H9 (cell line): ENCODE data around the gene MARCHF9. TPM values are rescaled to one million over a fixed set of nuclear protein-coding genes. Genes with fewer than 3 reads are reported as not detected.
A peak's percentile ranks its signal among the peaks of the same experiment; 100 is the strongest.

Source experiments
- DNase-seq: peaks from one replicate; pipeline ENCODE4 v3.0.0-alpha.2; 2017
- H2AFZ ChIP-seq: one replicate; pipeline ENCODE4 v1.6.1; 2013; ENCODE audit warnings: mild to moderate bottlenecking, low read length, control low read depth, moderate library complexity
- H2AK5ac ChIP-seq: 2 replicates; pipeline ENCODE4 v1.6.1; 2013; ENCODE audit warnings: low read length, control low read depth, mixed read lengths; ENCODE audit not compliant: insufficient read length
- H2BK120ac ChIP-seq: one replicate; pipeline ENCODE4 v1.6.1; 2013; ENCODE audit warnings: low read depth, mild to moderate bottlenecking, low read length, control low read depth, inconsistent platforms; ENCODE audit not compliant: poor library complexity, severe bottlenecking
- H2BK12ac ChIP-seq: 2 replicates; pipeline ENCODE4 v1.6.1; 2013; ENCODE audit warnings: low read length, control low read depth, mixed read lengths, low read depth; ENCODE audit not compliant: insufficient read length
- H2BK15ac ChIP-seq: 2 replicates; pipeline ENCODE4 v1.6.1; 2013; ENCODE audit warnings: low read depth, low read length, control low read depth
- H2BK20ac ChIP-seq: one replicate; pipeline ENCODE4 v1.6.1; 2013; ENCODE audit warnings: low read depth, mild to moderate bottlenecking, low read length, control low read depth, inconsistent platforms; ENCODE audit not compliant: poor library complexity, severe bottlenecking
- H2BK5ac ChIP-seq: 2 replicates; pipeline ENCODE4 v1.6.1; 2013; ENCODE audit warnings: low read length, control low read depth, mixed read lengths; ENCODE audit not compliant: insufficient read length
- H3K14ac ChIP-seq: 2 replicates; pipeline ENCODE4 v1.6.1; 2013; ENCODE audit warnings: low read length, control low read depth; ENCODE audit not compliant: insufficient read depth
- H3K18ac ChIP-seq: 2 replicates; pipeline ENCODE4 v1.6.1; 2013; ENCODE audit warnings: low read depth, mild to moderate bottlenecking, mixed read lengths, low read length, control low read depth; ENCODE audit not compliant: insufficient read length
- H3K23ac ChIP-seq: 2 replicates; pipeline ENCODE4 v1.6.1; 2013; ENCODE audit warnings: low read length, control low read depth, mixed read lengths, low read depth; ENCODE audit not compliant: insufficient read length
- H3K23me2 ChIP-seq: 2 replicates; pipeline ENCODE4 v1.6.1; 2013; ENCODE audit warnings: low read depth, mild to moderate bottlenecking, mixed read lengths, low read length, control low read depth; ENCODE audit not compliant: insufficient read length, poor library complexity, severe bottlenecking
- H3K27ac ChIP-seq: 2 replicates; pipeline ENCODE4 v1.5.1; 2013; ENCODE audit warnings: low read length, control low read depth, mixed read lengths, low read depth; ENCODE audit not compliant: insufficient read length
- H3K27me3 ChIP-seq: 2 replicates; pipeline ENCODE4 v1.6.1; 2013; ENCODE audit warnings: low read length, control low read depth, inconsistent platforms; ENCODE audit not compliant: insufficient read depth
- H3K4ac ChIP-seq: 2 replicates; pipeline ENCODE4 v1.6.1; 2013; ENCODE audit warnings: low read depth, mild to moderate bottlenecking, control low read depth, inconsistent platforms, low read length, moderate library complexity
- H3K4me1 ChIP-seq: 2 replicates; pipeline ENCODE4 v1.6.1; 2013; ENCODE audit warnings: low read length, control low read depth, inconsistent platforms; ENCODE audit not compliant: insufficient read depth
- H3K4me2 ChIP-seq: 2 replicates; pipeline ENCODE4 v1.6.1; 2013; ENCODE audit warnings: low read length, control low read depth, mixed read lengths; ENCODE audit not compliant: insufficient read length, insufficient read depth
- H3K56ac ChIP-seq: 2 replicates; pipeline ENCODE4 v1.6.1; 2013; ENCODE audit warnings: low read depth, mild to moderate bottlenecking, mixed read lengths, low read length, control low read depth; ENCODE audit not compliant: insufficient read length
- H3K79me1 ChIP-seq: 2 replicates; pipeline ENCODE4 v1.6.1; 2013; ENCODE audit warnings: low read depth, mild to moderate bottlenecking, moderate library complexity, low read length, control low read depth, inconsistent platforms; ENCODE audit not compliant: insufficient read depth, poor library complexity, severe bottlenecking
- H3K79me2 ChIP-seq: 2 replicates; pipeline ENCODE4 v1.6.1; 2013; ENCODE audit warnings: low read length, control low read depth, inconsistent platforms; ENCODE audit not compliant: insufficient read depth
- H3K9ac ChIP-seq: 2 replicates; pipeline ENCODE4 v1.6.1; 2013; ENCODE audit warnings: low read length, control low read depth, mixed read lengths; ENCODE audit not compliant: insufficient read length; ENCODE audit errors: extremely low read depth
- H3K9me3 ChIP-seq: one replicate; pipeline ENCODE4 v1.6.1; 2013; ENCODE audit warnings: low read depth, low read length, inconsistent platforms; ENCODE audit not compliant: control insufficient read depth
- H3T11ph ChIP-seq: one replicate; pipeline ENCODE4 v1.6.1; 2013; ENCODE audit warnings: mild to moderate bottlenecking, low read length, control low read depth, inconsistent platforms
- H4K20me1 ChIP-seq: one replicate; pipeline ENCODE4 v1.6.1; 2013; ENCODE audit not compliant: control insufficient read depth, insufficient read length, insufficient read depth
- H4K5ac ChIP-seq: 2 replicates; pipeline ENCODE4 v1.6.1; 2013; ENCODE audit warnings: low read depth, mild to moderate bottlenecking, mixed read lengths, low read length, control low read depth; ENCODE audit not compliant: insufficient read length
- H4K8ac ChIP-seq: replicated peaks from 2 replicates; pipeline ENCODE4 v1.6.1; 2013; ENCODE audit warnings: low read length, control low read depth, mixed read lengths, low read depth; ENCODE audit not compliant: insufficient read length
- H4K91ac ChIP-seq: 2 replicates; pipeline ENCODE4 v1.6.1; 2013; ENCODE audit warnings: low read depth, mild to moderate bottlenecking, moderate library complexity, mixed read lengths, low read length, control low read depth; ENCODE audit not compliant: insufficient read length
- H3K27ac Mint-ChIP-seq, 3 experiments: 2 replicates in 2 of 3; 3 replicates in 1 of 3; pipeline ENCODE4 v1.8.0; 2020 to 2021; ENCODE audit warnings: mixed read lengths in 3 of 3, mild to moderate bottlenecking in 1 of 3, moderate library complexity in 1 of 3
- H3K27me3 Mint-ChIP-seq: 2 replicates; pipeline ENCODE4 v1.8.0; 2021; ENCODE audit warnings: low read depth, mild to moderate bottlenecking, moderate library complexity, mixed read lengths
- H3K36me3 Mint-ChIP-seq, 3 experiments: 2 replicates in 2 of 3; 3 replicates in 1 of 3; pipeline ENCODE4 v1.8.0; 2020 to 2021; ENCODE audit warnings: low read depth in 3 of 3, mixed read lengths in 3 of 3; ENCODE audit not compliant: insufficient read depth in 1 of 3
- H3K4me1 Mint-ChIP-seq, 2 experiments: 2 replicates each; pipeline ENCODE4 v1.8.0; 2020; ENCODE audit warnings: mixed read lengths in 2 of 2
- H3K4me3 Mint-ChIP-seq, 2 experiments: 2 replicates in 1 of 2; 3 replicates in 1 of 2; pipeline ENCODE4 v1.8.0; 2020 to 2021; ENCODE audit warnings: mild to moderate bottlenecking in 2 of 2, mixed read lengths in 2 of 2, moderate library complexity in 1 of 2
- H3K9me3 Mint-ChIP-seq, 2 experiments: 2 replicates in 1 of 2; 3 replicates in 1 of 2; pipeline ENCODE4 v1.8.0; 2020; ENCODE audit warnings: mild to moderate bottlenecking in 2 of 2, mixed read lengths in 2 of 2, moderate library complexity in 1 of 2
- CTCF ChIP-seq: fragments of 200-600 bp; sonication (generic); conservative IDR thresholded peaks from 3 replicates; pipeline ENCODE4 v1.8.0; 2021; ENCODE audit warnings: antibody characterized with exemption, mild to moderate bottlenecking
- whole genome bisulfite sequencing: extraction: QIAGEN DNeasy Blood & Tissue Kit; methylation state at CpG from one replicate; pipeline ENCODE4 v1.1.7; 2013; ENCODE audit warnings: missing lambda C conversion rate, low lambda C conversion rate, mixed read lengths; ENCODE audit not compliant: insufficient read length; ENCODE audit errors: extremely low coverage; 5-methylcytosine and 5-hydroxymethylcytosine counted together
- total RNA-seq: library from RNA; stranded (reverse); gene quantifications from 2 replicates; pipeline ENCODE4 v1.2.1, GENCODE V29; 2021

The MARCHF9 gene
- total RNA-seq, 1 experiment from 2014 or later = 20.5 TPM

GRCh38 chr12:57765003-57765697 is 10.2 kb downstream of the MARCHF9 start:
- Histone ChIP-seq H4K8ac (no peak overlapping the region), H2AFZ (no peak overlapping the region), H2BK120ac (no peak overlapping the region), H2BK15ac (no peak overlapping the region), H3K4me2 (peak overlapping the region; percentile 80), H2AK5ac (no peak overlapping the region), H3K4me1 (peaks cover 3% of the 10 kb centered on the region; the same call in 1 of the 2 replicates), H3K23ac (no peak overlapping the region), H4K5ac (no peak overlapping the region), H3K14ac (peak overlapping the region; percentile 39), H3K27ac (no peak overlapping the region), H3K79me2 (no peaks in the 10 kb centered on the region), H4K20me1 (no peaks in the 10 kb centered on the region), H3K23me2 (peaks cover 25% of the 10 kb centered on the region), H3T11ph (no peak overlapping the region), H3K4ac (no peak overlapping the region), H2BK12ac (no peak overlapping the region), H3K79me1 (no peaks in the 10 kb centered on the region), H2BK20ac (no peak overlapping the region), H3K27me3 (peaks cover 31% of the 10 kb centered on the region; the same call in 1 of the 2 replicates), H3K9ac (no peak overlapping the region), H3K18ac (no peak overlapping the region), H4K91ac (no peak overlapping the region), H3K9me3 (no peaks in the 10 kb centered on the region), H3K56ac (no peak overlapping the region), H2BK5ac (no peak overlapping the region)
- WGBS = no CpG with 5 or more reads among the region's 60 CpGs
- peaks cover 48% of the 10 kb centered on the region for H3K27me3 Mint-ChIP-seq
- H3K27ac Mint-ChIP-seq = no peak overlapping the region; a peak in 1 of 7 replicates
- no peaks in the 10 kb centered on the region for H3K9me3 Mint-ChIP-seq
- H3K4me1 Mint-ChIP-seq = peaks cover 27 to 40% of the 10 kb centered on the region in 2 experiments
- TF ChIP-seq CTCF = peak; percentile 64
- peak overlapping the region; percentile 57 to 75 for H3K4me3 Mint-ChIP-seq
- DNase-seq = peak; percentile 78
- H3K36me3 Mint-ChIP-seq = peaks cover 12 to 25% (median 20%) of the 10 kb centered on the region in 3 experiments; a peak in 6 of 7 replicates
